ENCODE data around the gene RIPOR2. TPM values are rescaled to one million over a fixed set of nuclear protein-coding genes. Genes with fewer than 3 reads are reported as not detected.
"Not testable (repeated sequence)": the region's sequence is repeated elsewhere in the genome, so short reads cannot be mapped to it uniquely, and the experiment has no call there.

Gene RIPOR2
- polyA plus RNA-seq, 2 donors, result 0.41 to 0.61 TPM

GRCh38 chr6:24766680-24767462 is 168.9 kb downstream of the RIPOR2 start:
- H3K9me3 ChIP-seq (ENCODE audit: control insufficient read depth in 2 of 2, insufficient read depth in 1 of 2, low read depth in 1 of 2, low read length in 1 of 2), result no peaks in the 10 kb centered on the region
- no peak overlapping the region for H3K4me3 ChIP-seq (ENCODE audit: low read depth in 1 of 2, low read length in 2 of 2)
- H3K27ac ChIP-seq (ENCODE audit: low read depth in 2 of 2, low read length in 1 of 2), result no peak overlapping the region
- H3K4me1 ChIP-seq (ENCODE audit: control insufficient read depth in 2 of 2, insufficient read depth in 2 of 2, low read length in 1 of 2), result no peaks in the 10 kb centered on the region
- no peaks in the 10 kb centered on the region for H3K27me3 ChIP-seq (ENCODE audit: control insufficient read depth in 1 of 2, insufficient read depth in 2 of 2, low read length in 2 of 2)
- WGBS, 2 donors, result 46 to 47% methylated on average over 9 of the region's 9 CpGs
- H3K36me3 ChIP-seq (ENCODE audit: control insufficient read depth in 2 of 2, insufficient read depth in 2 of 2, low read length in 1 of 2), result no peaks in the 10 kb centered on the region

- WGBS, 2 donors, result 88 to 95% methylated on average over 13 to 26 of the region's 26 CpGs
- H3K36me3 ChIP-seq (ENCODE audit: control insufficient read depth in 2 of 2, insufficient read depth in 2 of 2, low read length in 1 of 2); H3K9me3 ChIP-seq (ENCODE audit: control insufficient read depth in 2 of 2, insufficient read depth in 1 of 2, low read depth in 1 of 2, low read length in 1 of 2); H3K4me3 ChIP-seq (ENCODE audit: low read depth in 1 of 2, low read length in 2 of 2); H3K27ac ChIP-seq (ENCODE audit: low read depth in 2 of 2, low read length in 1 of 2); H3K4me1 ChIP-seq (ENCODE audit: control insufficient read depth in 2 of 2, insufficient read depth in 2 of 2, low read length in 1 of 2); H3K27me3 ChIP-seq (ENCODE audit: control insufficient read depth in 1 of 2, insufficient read depth in 2 of 2, low read length in 2 of 2): not testable (repeated sequence)
These were observed 169.8 kb downstream of the RIPOR2 start for GRCh38 chr6:24765968-24766367.

- H3K27me3 ChIP-seq (ENCODE audit: control insufficient read depth in 1 of 2, insufficient read depth in 2 of 2, low read length in 2 of 2); H3K27ac ChIP-seq (ENCODE audit: low read depth in 2 of 2, low read length in 1 of 2); H3K4me1 ChIP-seq (ENCODE audit: control insufficient read depth in 2 of 2, insufficient read depth in 2 of 2, low read length in 1 of 2); H3K9me3 ChIP-seq (ENCODE audit: control insufficient read depth in 2 of 2, insufficient read depth in 1 of 2, low read depth in 1 of 2, low read length in 1 of 2); H3K36me3 ChIP-seq (ENCODE audit: control insufficient read depth in 2 of 2, insufficient read depth in 2 of 2, low read length in 1 of 2); H3K4me3 ChIP-seq (ENCODE audit: low read depth in 1 of 2, low read length in 2 of 2): not testable (repeated sequence)
- WGBS, 2 donors, result 87 to 89% methylated on average over 19 to 20 of the region's 20 CpGs
These were observed 170.6 kb downstream of the RIPOR2 start for GRCh38 chr6:24764833-24765828.

GRCh38 chr6:24763578-24763977 is 172.2 kb downstream of the RIPOR2 start:
- H3K36me3 ChIP-seq (ENCODE audit: control insufficient read depth in 2 of 2, insufficient read depth in 2 of 2, low read length in 1 of 2), result no peaks in the 10 kb centered on the region
- WGBS, 2 donors, result 54 to 72% methylated on average over 3 of the region's 3 CpGs
- peaks cover 0 to 2% of the 10 kb centered on the region in 2 donors for H3K4me1 ChIP-seq (ENCODE audit: control insufficient read depth in 2 of 2, insufficient read depth in 2 of 2, low read length in 1 of 2)
- no peaks in the 10 kb centered on the region for H3K27me3 ChIP-seq (ENCODE audit: control insufficient read depth in 1 of 2, insufficient read depth in 2 of 2, low read length in 2 of 2)
- no peak overlapping the region for H3K4me3 ChIP-seq (ENCODE audit: low read depth in 1 of 2, low read length in 2 of 2)
- H3K9me3 ChIP-seq (ENCODE audit: control insufficient read depth in 2 of 2, insufficient read depth in 1 of 2, low read depth in 1 of 2, low read length in 1 of 2), result no peaks in the 10 kb centered on the region
- H3K27ac ChIP-seq (ENCODE audit: low read depth in 2 of 2, low read length in 1 of 2), result no peak overlapping the region

- H3K9me3 ChIP-seq (ENCODE audit: control insufficient read depth in 2 of 2, insufficient read depth in 1 of 2, low read depth in 1 of 2, low read length in 1 of 2), result no peaks in the 10 kb centered on the region
- H3K36me3 ChIP-seq (ENCODE audit: control insufficient read depth in 2 of 2, insufficient read depth in 2 of 2, low read length in 1 of 2), result no peaks in the 10 kb centered on the region
- H3K4me3 ChIP-seq (ENCODE audit: low read depth in 1 of 2, low read length in 2 of 2), result no peak overlapping the region
- no peak overlapping the region for H3K27ac ChIP-seq (ENCODE audit: low read depth in 2 of 2, low read length in 1 of 2)
- peaks cover 0 to 2% of the 10 kb centered on the region in 2 donors for H3K4me1 ChIP-seq (ENCODE audit: control insufficient read depth in 2 of 2, insufficient read depth in 2 of 2, low read length in 1 of 2)
- H3K27me3 ChIP-seq (ENCODE audit: control insufficient read depth in 1 of 2, insufficient read depth in 2 of 2, low read length in 2 of 2), result no peaks in the 10 kb centered on the region
These were observed 173.9 kb downstream of the RIPOR2 start for GRCh38 chr6:24761851-24762250.

- H3K27me3 ChIP-seq (ENCODE audit: control insufficient read depth in 1 of 2, insufficient read depth in 2 of 2, low read length in 2 of 2), result no peaks in the 10 kb centered on the region
- no peaks in the 10 kb centered on the region for H3K9me3 ChIP-seq (ENCODE audit: control insufficient read depth in 2 of 2, insufficient read depth in 1 of 2, low read depth in 1 of 2, low read length in 1 of 2)
- peaks cover 0 to 2% of the 10 kb centered on the region in 2 donors for H3K4me1 ChIP-seq (ENCODE audit: control insufficient read depth in 2 of 2, insufficient read depth in 2 of 2, low read length in 1 of 2)
- H3K4me3 ChIP-seq (ENCODE audit: low read depth in 1 of 2, low read length in 2 of 2), result no peak overlapping the region
- WGBS, 2 donors, result 89 to 90% methylated on average over 16 to 17 of the region's 17 CpGs
- H3K36me3 ChIP-seq (ENCODE audit: control insufficient read depth in 2 of 2, insufficient read depth in 2 of 2, low read length in 1 of 2), result no peaks in the 10 kb centered on the region
- no peak overlapping the region for H3K27ac ChIP-seq (ENCODE audit: low read depth in 2 of 2, low read length in 1 of 2)
These were observed 174.4 kb downstream of the RIPOR2 start for GRCh38 chr6:24761193-24761835.

GRCh38 chr6:24760210-24760609 is 175.6 kb downstream of the RIPOR2 start:
- Histone ChIP-seq H3K4me1 (ENCODE audit: control insufficient read depth in 2 of 2, insufficient read depth in 2 of 2, low read length in 1 of 2) (peaks cover 0 to 2% of the 10 kb centered on the region in 2 donors), H3K36me3 (ENCODE audit: control insufficient read depth in 2 of 2, insufficient read depth in 2 of 2, low read length in 1 of 2) (no peaks in the 10 kb centered on the region), H3K4me3 (ENCODE audit: low read depth in 1 of 2, low read length in 2 of 2) (no peak overlapping the region), H3K27ac (ENCODE audit: low read depth in 2 of 2, low read length in 1 of 2) (no peak overlapping the region), H3K27me3 (ENCODE audit: control insufficient read depth in 1 of 2, insufficient read depth in 2 of 2, low read length in 2 of 2) (no peaks in the 10 kb centered on the region), H3K9me3 (ENCODE audit: control insufficient read depth in 2 of 2, insufficient read depth in 1 of 2, low read depth in 1 of 2, low read length in 1 of 2) (no peaks in the 10 kb centered on the region)
- 95 to 98% methylated on average over 5 of the region's 5 CpGs for WGBS, 2 donors

- WGBS, 2 donors, result 96% methylated on average over 3 of the region's 3 CpGs
- no peaks in the 10 kb centered on the region for H3K27me3 ChIP-seq (ENCODE audit: control insufficient read depth in 1 of 2, insufficient read depth in 2 of 2, low read length in 2 of 2)
- H3K9me3 ChIP-seq (ENCODE audit: control insufficient read depth in 2 of 2, insufficient read depth in 1 of 2, low read depth in 1 of 2, low read length in 1 of 2), result no peaks in the 10 kb centered on the region
- no peak overlapping the region for H3K27ac ChIP-seq (ENCODE audit: low read depth in 2 of 2, low read length in 1 of 2)
- no peak overlapping the region for H3K4me3 ChIP-seq (ENCODE audit: low read depth in 1 of 2, low read length in 2 of 2)
- no peaks in the 10 kb centered on the region for H3K36me3 ChIP-seq (ENCODE audit: control insufficient read depth in 2 of 2, insufficient read depth in 2 of 2, low read length in 1 of 2)
- H3K4me1 ChIP-seq (ENCODE audit: control insufficient read depth in 2 of 2, insufficient read depth in 2 of 2, low read length in 1 of 2), result peaks cover 0 to 2% of the 10 kb centered on the region in 2 donors
These were observed 176.0 kb downstream of the RIPOR2 start for GRCh38 chr6:24759718-24760117.

GRCh38 chr6:24757611-24758010 is 178.1 kb downstream of the RIPOR2 start:
- Histone ChIP-seq H3K4me3 (ENCODE audit: low read depth in 1 of 2, low read length in 2 of 2) (no peak overlapping the region), H3K36me3 (ENCODE audit: control insufficient read depth in 2 of 2, insufficient read depth in 2 of 2, low read length in 1 of 2) (no peaks in the 10 kb centered on the region), H3K27me3 (ENCODE audit: control insufficient read depth in 1 of 2, insufficient read depth in 2 of 2, low read length in 2 of 2) (no peaks in the 10 kb centered on the region), H3K9me3 (ENCODE audit: control insufficient read depth in 2 of 2, insufficient read depth in 1 of 2, low read depth in 1 of 2, low read length in 1 of 2) (no peaks in the 10 kb centered on the region), H3K27ac (ENCODE audit: low read depth in 2 of 2, low read length in 1 of 2) (no peak overlapping the region), H3K4me1 (ENCODE audit: control insufficient read depth in 2 of 2, insufficient read depth in 2 of 2, low read length in 1 of 2) (peaks cover 0 to 2% of the 10 kb centered on the region in 2 donors)
- 91 to 95% methylated on average over 6 of the region's 6 CpGs for WGBS, 2 donors
